Measurements from ENCODE around the gene MVB12A.

MVB12A gene

DNA sequence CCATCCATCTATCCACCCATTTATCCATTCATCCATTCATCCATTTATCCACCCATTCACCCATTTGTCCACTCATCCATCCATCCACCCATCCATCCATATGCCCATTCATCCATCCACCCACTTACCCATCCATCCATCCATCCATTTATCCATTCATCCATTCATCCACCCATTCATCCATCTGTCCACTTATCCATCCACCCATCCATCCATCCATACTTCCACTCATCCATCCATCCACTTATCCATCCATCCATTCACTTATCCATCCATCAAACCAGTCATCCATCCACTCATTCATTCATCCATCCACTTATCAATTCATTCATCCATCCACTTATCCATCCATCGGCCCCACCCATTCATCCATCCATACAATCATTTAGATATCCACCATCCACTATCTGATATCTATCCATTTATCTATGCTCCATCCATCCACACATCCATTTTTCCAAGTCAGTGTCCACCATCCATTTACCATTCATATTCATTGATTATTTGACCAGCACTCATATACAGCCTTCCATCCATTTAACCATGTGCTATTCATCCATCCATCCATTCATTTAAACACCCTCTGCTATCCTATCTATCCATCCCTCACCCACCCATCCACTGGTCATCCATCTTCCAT, 25.8 kb downstream of the MVB12A start:
- H4K20me1 ChIP-seq (ENCODE audit: low read depth, low read length): no peaks in the 10 kb centered on the region
- H3K27ac ChIP-seq (ENCODE audit: low read depth, low read length): no peak overlapping the region
- H3F3A ChIP-seq (ENCODE audit: insufficient read depth): no peaks in the 10 kb centered on the region
- TF ChIP-seq EZH2phosphoT487 (conservative IDR thresholded peaks at IDR 0.05; ENCODE audit: low read length): no peak
- TF ChIP-seq, protein P1, sequence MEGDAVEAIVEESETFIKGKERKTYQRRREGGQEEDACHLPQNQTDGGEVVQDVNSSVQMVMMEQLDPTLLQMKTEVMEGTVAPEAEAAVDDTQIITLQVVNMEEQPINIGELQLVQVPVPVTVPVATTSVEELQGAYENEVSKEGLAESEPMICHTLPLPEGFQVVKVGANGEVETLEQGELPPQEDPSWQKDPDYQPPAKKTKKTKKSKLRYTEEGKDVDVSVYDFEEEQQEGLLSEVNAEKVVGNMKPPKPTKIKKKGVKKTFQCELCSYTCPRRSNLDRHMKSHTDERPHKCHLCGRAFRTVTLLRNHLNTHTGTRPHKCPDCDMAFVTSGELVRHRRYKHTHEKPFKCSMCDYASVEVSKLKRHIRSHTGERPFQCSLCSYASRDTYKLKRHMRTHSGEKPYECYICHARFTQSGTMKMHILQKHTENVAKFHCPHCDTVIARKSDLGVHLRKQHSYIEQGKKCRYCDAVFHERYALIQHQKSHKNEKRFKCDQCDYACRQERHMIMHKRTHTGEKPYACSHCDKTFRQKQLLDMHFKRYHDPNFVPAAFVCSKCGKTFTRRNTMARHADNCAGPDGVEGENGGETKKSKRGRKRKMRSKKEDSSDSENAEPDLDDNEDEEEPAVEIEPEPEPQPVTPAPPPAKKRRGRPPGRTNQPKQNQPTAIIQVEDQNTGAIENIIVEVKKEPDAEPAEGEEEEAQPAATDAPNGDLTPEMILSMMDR (IDR thresholded peaks at IDR 0.05; ENCODE audit: insufficient read depth, low read length, poor library complexity, severe bottlenecking): no peak
- H3K4me3 ChIP-seq (ENCODE audit: insufficient read depth, low read length, poor library complexity, severe bottlenecking): no peak overlapping the region
- no peak overlapping the region for H2AFZ ChIP-seq (ENCODE audit: low read depth, low read length, severe bottlenecking)
- no peaks in the 10 kb centered on the region for H3K27me3 ChIP-seq (ENCODE audit: low read length)
- no peak overlapping the region for H3K9ac ChIP-seq (ENCODE audit: low read length)
- no peaks in the 10 kb centered on the region for H3K79me2 ChIP-seq (ENCODE audit: insufficient read depth, low read length)
- H3K36me3 ChIP-seq (ENCODE audit: low read length): no peaks in the 10 kb centered on the region
- no peaks in the 10 kb centered on the region for H3K9me2 ChIP-seq (replicated peaks; ENCODE audit: insufficient read depth, low read length)
- no peaks in the 10 kb centered on the region for H3K9me3 ChIP-seq (ENCODE audit: insufficient read depth, low read length)
- no peak overlapping the region for H3K4me2 ChIP-seq (ENCODE audit: low read depth, low read length, poor library complexity, severe bottlenecking)

DNA sequence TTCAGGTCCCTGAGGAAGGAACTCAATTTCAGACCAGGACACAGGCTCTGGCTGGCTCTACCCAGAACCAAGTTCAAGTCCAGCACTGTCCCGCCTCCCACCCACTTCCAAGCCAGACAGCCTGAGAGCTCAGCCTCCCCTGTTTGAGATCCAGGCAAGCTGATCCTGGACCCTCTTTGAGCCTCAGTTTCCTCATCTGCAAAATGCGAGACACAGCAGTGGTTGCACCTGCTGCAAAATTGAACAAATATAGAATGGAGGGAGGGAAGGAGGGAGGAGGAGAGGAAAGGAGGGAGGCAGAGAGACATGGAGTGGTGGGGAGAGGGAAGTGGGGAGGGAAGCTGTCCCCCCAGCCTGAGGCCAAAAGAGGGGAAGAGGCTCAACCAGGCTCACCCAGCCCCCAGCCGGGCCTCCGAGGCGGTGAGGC, 27.9 kb downstream of the MVB12A start:
- Histone ChIP-seq H3K4me3 (ENCODE audit: insufficient read depth, low read length, poor library complexity, severe bottlenecking) (no peak overlapping the region), H3K9ac (ENCODE audit: low read length) (no peak overlapping the region), H3K4me2 (ENCODE audit: low read depth, low read length, poor library complexity, severe bottlenecking) (no peak overlapping the region), H3K27me3 (ENCODE audit: low read length) (no peaks in the 10 kb centered on the region), H3F3A (ENCODE audit: insufficient read depth) (no peaks in the 10 kb centered on the region), H3K36me3 (ENCODE audit: low read length) (no peaks in the 10 kb centered on the region), H4K20me1 (ENCODE audit: low read depth, low read length) (no peaks in the 10 kb centered on the region), H2AFZ (ENCODE audit: low read depth, low read length, severe bottlenecking) (no peak overlapping the region), H3K9me3 (ENCODE audit: insufficient read depth, low read length) (no peaks in the 10 kb centered on the region), H3K79me2 (ENCODE audit: insufficient read depth, low read length) (no peaks in the 10 kb centered on the region), H3K9me2 (replicated peaks; ENCODE audit: insufficient read depth, low read length) (no peaks in the 10 kb centered on the region), H3K27ac (ENCODE audit: low read depth, low read length) (no peak overlapping the region)
- no peak for TF ChIP-seq EZH2phosphoT487 (conservative IDR thresholded peaks at IDR 0.05; ENCODE audit: low read length)
- TF ChIP-seq, protein P1 (IDR thresholded peaks at IDR 0.05; ENCODE audit: insufficient read depth, low read length, poor library complexity, severe bottlenecking): no peak

DNA sequence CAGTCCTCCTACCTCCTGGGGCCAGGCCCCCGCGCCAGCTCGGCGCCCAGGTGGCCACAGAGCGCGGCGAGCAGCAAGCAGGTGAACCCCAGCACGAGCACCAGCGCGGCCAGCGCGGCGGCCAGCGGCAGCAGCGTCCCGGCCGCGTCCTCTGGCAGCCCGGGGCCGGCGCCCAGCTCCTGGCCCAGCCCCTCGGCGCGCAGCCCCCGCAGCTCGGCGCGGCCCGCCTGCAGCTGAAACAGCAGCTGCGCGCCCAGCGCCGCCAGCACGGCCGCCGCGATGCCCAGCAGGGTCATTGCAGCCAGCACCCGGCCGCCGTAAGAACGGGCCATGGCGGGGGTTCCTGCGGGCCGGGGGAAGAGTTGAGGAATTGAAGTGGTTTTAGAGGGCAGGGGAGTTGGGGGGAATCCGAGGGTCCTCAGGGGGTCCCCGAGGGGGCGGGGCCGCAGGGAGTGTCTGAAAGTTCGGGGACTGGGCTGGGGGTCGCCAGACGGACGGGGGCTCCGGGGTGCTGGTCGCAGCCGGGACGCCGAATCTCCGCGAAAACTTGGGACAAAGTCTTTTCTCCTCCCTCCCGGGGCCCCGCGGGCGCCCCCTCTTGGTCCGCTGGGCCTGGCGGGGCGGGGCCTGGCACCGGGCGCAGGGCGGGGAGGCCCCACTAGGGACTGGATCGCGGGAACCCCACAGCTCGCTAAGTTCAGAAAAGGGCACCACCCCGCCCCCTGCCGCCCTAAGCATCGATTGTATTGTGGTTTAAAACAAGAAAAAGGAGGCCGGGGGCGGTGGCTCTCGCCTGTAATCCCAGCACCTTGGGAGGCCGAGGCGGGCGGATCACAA, 28.5 kb downstream of the MVB12A start, which contains the start of gene TMEM221:
TSS of gene TMEM221 (minus strand) at position 538 of the 837 bp plus-strand sequence. CDS start at position 332, 206 bp downstream.
- no peaks in the 10 kb centered on the region for H3K79me2 ChIP-seq (ENCODE audit: insufficient read depth, low read length)
- no peak within 1 kb of the TSS for H3K4me3 ChIP-seq (ENCODE audit: insufficient read depth, low read length, poor library complexity, severe bottlenecking)
- no peaks in the 10 kb centered on the region for H3F3A ChIP-seq (ENCODE audit: insufficient read depth)
- H3K27me3 ChIP-seq (ENCODE audit: low read length): no peaks in the 10 kb centered on the region
- no peak within 1 kb of the TSS for H3K9ac ChIP-seq (ENCODE audit: low read length)
- no peaks in the 10 kb centered on the region for H3K9me2 ChIP-seq (replicated peaks; ENCODE audit: insufficient read depth, low read length)
- H3K27ac ChIP-seq (ENCODE audit: low read depth, low read length): no peak within 1 kb of the TSS
- H3K9me3 ChIP-seq (ENCODE audit: insufficient read depth, low read length): no peaks in the 10 kb centered on the region
- H3K36me3 ChIP-seq (ENCODE audit: low read length): no peaks in the 10 kb centered on the region
- no peak within 1 kb of the TSS for H2AFZ ChIP-seq (ENCODE audit: low read depth, low read length, severe bottlenecking)
- TF ChIP-seq EZH2phosphoT487 (conservative IDR thresholded peaks at IDR 0.05; ENCODE audit: low read length): no peak
- TF ChIP-seq, protein P1 (IDR thresholded peaks at IDR 0.05; ENCODE audit: insufficient read depth, low read length, poor library complexity, severe bottlenecking): no peak
- no peak within 1 kb of the TSS for H3K4me2 ChIP-seq (ENCODE audit: low read depth, low read length, poor library complexity, severe bottlenecking)
- H4K20me1 ChIP-seq (ENCODE audit: low read depth, low read length): no peaks in the 10 kb centered on the region

Data from SU-DHL-6 (cell line).